Karpas-422 (cell line): ENCODE measurements around the gene FGD2. TPM values are rescaled to one million over a fixed set of nuclear protein-coding genes. Genes with fewer than 3 reads are reported as not detected.
"Not testable (repeated sequence)": the region's sequence is repeated elsewhere in the genome, so short reads cannot be mapped to it uniquely, and the experiment has no call there.

ENCODE experiments used
- DNase-seq: peaks from one replicate; pipeline ENCODE4 v3.0.0-alpha.2; 2015
- H2AFZ ChIP-seq: fragments of 200-600 bp; sonication (generic); 2 replicates; pipeline ENCODE4 v1.6.1; 2014; ENCODE audit warnings: antibody characterized with exemption, low read length, mixed read lengths
- H3K27ac ChIP-seq: fragments of 200-600 bp; sonication (generic); 2 replicates; pipeline ENCODE4 v1.5.1; 2014; ENCODE audit warnings: mild to moderate bottlenecking, low read length, moderate library complexity
- H3K27me3 ChIP-seq: fragments of 200-600 bp; sonication (generic); 2 replicates; pipeline ENCODE4 v1.6.1; 2014; ENCODE audit warnings: low read length, mixed read lengths
- H3K36me3 ChIP-seq: fragments of 200-600 bp; sonication (generic); 2 replicates; pipeline ENCODE4 v1.6.1; 2014; ENCODE audit warnings: low read length, mixed read lengths; ENCODE audit not compliant: insufficient read depth
- H3K4me1 ChIP-seq: fragments of 200-600 bp; sonication (generic); 2 replicates; pipeline ENCODE4 v1.6.1; 2014; ENCODE audit warnings: mild to moderate bottlenecking, low read length, mixed read lengths
- H3K4me2 ChIP-seq: fragments of 200-600 bp; sonication (generic); 2 replicates; pipeline ENCODE4 v1.6.1; 2014; ENCODE audit warnings: low read length, low read depth, mild to moderate bottlenecking; ENCODE audit not compliant: poor library complexity, severe bottlenecking
- H3K4me3 ChIP-seq: fragments of 200-600 bp; sonication (generic); 2 replicates; pipeline ENCODE4 v1.5.1; 2014; ENCODE audit warnings: mild to moderate bottlenecking, antibody characterized with exemption, low read length, mixed read lengths
- H3K79me2 ChIP-seq: fragments of 200-600 bp; sonication (generic); 2 replicates; pipeline ENCODE4 v1.6.1; 2014; ENCODE audit warnings: mild to moderate bottlenecking, low read length, mixed read lengths
- H3K9ac ChIP-seq: fragments of 200-600 bp; sonication (generic); 2 replicates; pipeline ENCODE4 v1.6.0; 2014; ENCODE audit warnings: low read length
- H3K9me2 ChIP-seq: fragments of 200-600 bp; sonication (generic), shearing (Covaris generic); replicated peaks from 2 replicates; pipeline ENCODE4 v1.6.0; 2014; ENCODE audit warnings: mild to moderate bottlenecking, low read length, moderate library complexity; ENCODE audit not compliant: insufficient read depth
- H3K9me3 ChIP-seq: fragments of 300-700, 200-600 bp; sonication (generic); 2 replicates; pipeline ENCODE4 v1.6.1; 2014; ENCODE audit warnings: low read length, mixed read lengths
- H4K20me1 ChIP-seq: fragments of 200-600 bp; sonication (generic); 2 replicates; pipeline ENCODE4 v1.6.1; 2014; ENCODE audit warnings: mild to moderate bottlenecking, antibody characterized with exemption, low read length, low read depth; ENCODE audit not compliant: insufficient read depth
- total RNA-seq: library from RNA; depleted of rRNA; stranded (reverse); fragments of >200 nt; shearing (Covaris generic); gene quantifications from 2 replicates; pipeline ENCODE4 v1.2.3, GENCODE V29; 2014; ENCODE audit warnings: low replicate concordance

The FGD2 gene
- total RNA-seq, 1 experiment from 2014 or later, result 37.1 TPM

DNA sequence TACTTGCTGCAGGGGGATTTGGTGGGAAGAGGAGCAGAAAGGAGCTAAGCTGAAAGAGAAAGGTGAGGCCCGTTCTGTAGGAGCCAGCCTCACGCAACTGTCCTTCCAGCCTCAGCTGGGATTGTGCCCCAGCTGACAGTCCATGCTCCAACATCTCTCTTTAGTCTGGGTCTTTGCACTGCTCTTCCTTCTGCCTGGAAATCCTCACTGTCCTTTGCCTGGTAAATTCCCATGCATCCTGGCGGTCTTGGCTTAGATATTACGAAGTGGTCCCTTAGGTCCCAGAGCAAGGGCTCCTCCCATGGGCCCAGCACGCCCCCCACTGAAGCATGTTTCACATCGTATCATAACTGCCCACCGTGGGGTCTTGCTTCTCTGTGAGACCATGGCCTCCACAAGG, 52.2 kb downstream of the FGD2 start:
- Histone ChIP-seq H3K4me2 (no peak overlapping the region), H3K4me1 (no peaks in the 10 kb centered on the region), H3K9me2 (no peaks in the 10 kb centered on the region), H3K4me3 (no peak overlapping the region), H3K36me3 (no peaks in the 10 kb centered on the region), H4K20me1 (no peaks in the 10 kb centered on the region), H3K27me3 (no peaks in the 10 kb centered on the region), H3K9me3 (no peaks in the 10 kb centered on the region), H3K9ac (no peak overlapping the region), H3K79me2 (no peaks in the 10 kb centered on the region), H2AFZ (no peak overlapping the region), H3K27ac (no peak overlapping the region)
- DNase-seq, result no peak

DNA sequence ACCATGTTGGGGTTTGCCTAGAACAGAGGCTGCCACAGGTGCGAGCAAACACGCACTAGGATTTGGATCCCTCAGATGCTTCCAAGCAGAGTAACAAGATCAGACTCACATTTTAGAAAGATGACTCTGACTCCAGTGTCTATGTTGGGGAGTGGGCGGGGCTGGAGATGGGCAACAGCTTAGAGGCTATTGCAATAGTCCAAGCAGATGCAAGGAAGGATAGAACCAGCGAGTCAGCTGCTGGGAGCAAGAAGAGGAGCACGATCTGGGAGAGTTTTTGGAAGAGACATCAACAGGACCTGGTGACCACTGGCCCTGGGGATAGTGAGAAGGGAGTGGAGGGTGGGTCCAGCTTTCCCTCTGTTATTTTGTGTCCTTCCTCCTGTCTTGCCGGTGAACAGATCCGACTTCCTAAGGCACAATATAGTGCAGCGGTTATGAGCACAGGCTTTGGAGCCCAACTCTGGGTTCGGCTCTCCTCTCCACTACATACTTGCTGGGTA, 52.7 kb downstream of the FGD2 start:
- Histone ChIP-seq H3K4me1 (no peaks in the 10 kb centered on the region), H3K9me3 (no peaks in the 10 kb centered on the region), H3K36me3 (no peaks in the 10 kb centered on the region), H3K4me3 (no peak overlapping the region), H3K27ac (no peak overlapping the region), H3K79me2 (no peaks in the 10 kb centered on the region), H3K4me2 (no peak overlapping the region), H3K27me3 (no peaks in the 10 kb centered on the region), H2AFZ (no peak overlapping the region), H4K20me1 (no peaks in the 10 kb centered on the region), H3K9me2 (no peaks in the 10 kb centered on the region), H3K9ac (no peak overlapping the region)
- DNase-seq, result no peak

GRCh38 chr6:37058984-37059343, 53.5 kb downstream of the FGD2 start:
- not testable (repeated sequence) for H3K9me2 ChIP-seq, H3K9ac ChIP-seq, H3K36me3 ChIP-seq, H3K4me2 ChIP-seq, H3K4me3 ChIP-seq, H3K4me1 ChIP-seq, H3K9me3 ChIP-seq, DNase-seq, H3K27ac ChIP-seq, H2AFZ ChIP-seq, H3K79me2 ChIP-seq, H3K27me3 ChIP-seq, H4K20me1 ChIP-seq

DNA sequence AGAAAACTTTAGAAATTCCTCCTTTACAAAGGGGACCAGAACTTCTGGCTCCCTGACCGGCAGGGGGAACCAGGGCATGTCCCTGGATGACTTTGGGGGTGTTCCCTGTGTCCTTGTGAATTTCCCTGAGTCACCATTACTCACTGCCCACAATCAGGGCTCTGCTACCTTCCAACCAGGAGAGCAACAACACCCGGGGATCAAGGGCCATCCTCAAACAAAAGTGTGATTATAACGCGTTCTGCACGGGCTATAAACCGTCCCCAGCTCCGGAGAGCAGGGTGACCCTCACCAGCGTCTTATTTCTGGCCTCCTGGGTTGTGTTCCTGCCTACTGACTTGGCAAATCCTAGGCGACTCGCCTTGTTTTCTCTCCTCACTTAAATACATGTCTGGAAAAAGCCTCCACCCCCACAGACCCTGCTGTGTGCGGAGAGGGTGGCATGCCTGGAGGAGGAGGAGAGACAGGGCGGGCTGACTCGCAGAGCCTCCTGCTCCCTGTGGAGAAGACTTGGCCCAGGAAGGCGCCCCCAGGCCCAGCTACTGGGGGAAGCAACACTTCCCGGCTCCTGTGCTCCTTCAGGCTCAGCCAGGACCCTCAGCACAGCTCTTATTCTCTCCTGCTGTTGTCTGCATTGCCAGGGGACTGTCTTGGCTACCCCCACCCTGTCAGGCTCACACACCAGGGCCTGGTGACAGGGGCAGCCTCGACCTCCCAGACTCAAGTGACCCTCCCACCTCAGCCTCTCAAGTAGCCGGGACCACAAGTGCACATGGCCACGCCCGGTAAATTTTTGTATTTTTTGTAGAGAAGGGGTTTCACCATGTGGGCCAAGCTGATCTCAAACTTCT, 54.1 kb downstream of the FGD2 start:
- Histone ChIP-seq H3K4me3 (no peak overlapping the region), H3K4me2 (no peak overlapping the region), H2AFZ (no peak overlapping the region), H3K79me2 (no peaks in the 10 kb centered on the region), H3K27ac (no peak overlapping the region), H3K9me3 (no peaks in the 10 kb centered on the region), H3K36me3 (no peaks in the 10 kb centered on the region), H3K27me3 (no peaks in the 10 kb centered on the region), H3K9ac (no peak overlapping the region), H4K20me1 (no peaks in the 10 kb centered on the region), H3K9me2 (no peaks in the 10 kb centered on the region), H3K4me1 (no peaks in the 10 kb centered on the region)
- DNase-seq, result no peak

DNA sequence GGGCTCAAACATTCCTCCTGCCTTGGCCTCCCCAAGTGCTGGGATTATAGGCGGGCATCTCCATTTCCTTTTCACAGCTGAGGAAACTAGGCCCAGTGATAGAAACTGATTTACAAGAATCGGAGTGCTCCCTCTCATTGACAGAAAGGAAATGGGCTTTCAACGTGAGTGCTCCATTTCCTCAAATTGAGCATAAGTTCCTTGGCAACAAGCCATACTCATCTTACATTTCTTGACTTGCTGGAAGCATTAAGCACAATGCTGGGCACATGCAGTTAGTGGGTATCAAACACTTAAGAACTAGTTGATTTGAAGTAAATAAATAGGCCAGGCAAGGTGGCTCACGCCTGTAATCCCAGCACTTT, 54.7 kb downstream of the FGD2 start:
- no peak overlapping the region for H3K4me2 ChIP-seq
- no peak overlapping the region for H3K9ac ChIP-seq
- H3K79me2 ChIP-seq, result no peaks in the 10 kb centered on the region
- no peak overlapping the region for H3K4me3 ChIP-seq
- H3K9me3 ChIP-seq, result no peaks in the 10 kb centered on the region
- H3K27me3 ChIP-seq, result no peaks in the 10 kb centered on the region
- H3K9me2 ChIP-seq, result no peaks in the 10 kb centered on the region
- H3K36me3 ChIP-seq, result no peaks in the 10 kb centered on the region
- H4K20me1 ChIP-seq, result no peaks in the 10 kb centered on the region
- H2AFZ ChIP-seq, result no peak overlapping the region
- H3K27ac ChIP-seq, result no peak overlapping the region
- no peaks in the 10 kb centered on the region for H3K4me1 ChIP-seq
- no peak for DNase-seq

DNA sequence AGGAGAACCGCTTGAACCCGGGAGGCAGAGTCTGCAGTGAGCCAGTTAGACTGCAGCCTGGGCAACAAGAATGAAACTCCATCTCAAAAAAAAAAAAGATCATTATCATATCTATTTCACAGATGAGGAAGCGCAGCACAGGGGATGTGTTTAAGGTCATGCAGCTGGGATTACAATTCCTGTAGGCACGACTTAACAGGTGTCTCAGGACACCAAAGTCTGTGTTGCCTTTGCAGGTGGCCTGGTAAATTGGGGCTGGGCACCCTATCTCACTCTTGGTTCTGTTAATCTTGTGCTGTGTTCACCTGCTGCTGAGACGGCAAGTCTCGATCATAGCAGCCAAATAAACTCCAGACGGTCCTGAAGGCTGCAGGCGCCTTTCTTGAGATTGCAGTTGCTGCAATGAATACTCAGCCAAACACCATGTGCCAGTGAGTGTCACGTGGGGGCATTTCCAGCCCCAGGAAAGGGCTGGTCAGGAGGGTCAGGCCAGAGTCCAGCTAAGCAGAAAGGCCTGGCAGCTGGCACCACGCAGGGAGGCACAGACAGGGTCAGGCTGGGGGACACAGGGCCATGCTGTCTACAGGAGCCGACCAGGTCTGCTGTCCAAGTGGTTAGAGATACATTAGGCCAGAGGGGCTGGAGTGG, 55.8 kb downstream of the FGD2 start:
- Histone ChIP-seq H3K9ac (no peak overlapping the region), H3K4me3 (no peak overlapping the region), H3K79me2 (no peaks in the 10 kb centered on the region), H3K36me3 (no peaks in the 10 kb centered on the region), H2AFZ (no peak overlapping the region), H3K9me3 (no peaks in the 10 kb centered on the region), H3K4me2 (no peak overlapping the region), H3K4me1 (no peaks in the 10 kb centered on the region), H3K9me2 (no peaks in the 10 kb centered on the region), H3K27ac (no peak overlapping the region), H4K20me1 (no peaks in the 10 kb centered on the region), H3K27me3 (no peaks in the 10 kb centered on the region)
- DNase-seq, result no peak

DNA sequence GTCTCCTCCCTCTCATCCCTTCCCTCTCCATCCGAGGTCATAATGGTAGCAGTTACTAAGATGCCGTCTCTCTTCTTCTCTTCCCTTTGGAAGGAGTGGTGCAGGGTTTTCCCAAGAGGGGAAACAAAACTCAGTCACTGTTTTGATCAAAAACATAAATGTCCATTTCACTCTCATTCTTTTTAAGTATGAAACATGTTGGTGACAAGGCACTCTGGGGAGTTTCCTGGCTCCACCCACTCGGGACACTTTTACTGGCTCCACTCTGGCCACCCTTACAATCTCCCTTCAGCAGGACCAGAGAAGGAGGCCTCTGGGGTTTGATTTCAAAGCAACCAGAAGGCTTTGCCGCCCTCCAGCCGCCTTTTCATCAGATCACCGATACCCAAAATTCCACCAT, 57.0 kb downstream of the FGD2 start:
- H3K9me3 ChIP-seq, result no peaks in the 10 kb centered on the region
- no peaks in the 10 kb centered on the region for H4K20me1 ChIP-seq
- H3K9me2 ChIP-seq, result no peaks in the 10 kb centered on the region
- H3K4me2 ChIP-seq, result no peak overlapping the region
- H3K9ac ChIP-seq, result no peak overlapping the region
- no peaks in the 10 kb centered on the region for H3K79me2 ChIP-seq
- no peak overlapping the region for H3K27ac ChIP-seq
- H3K4me1 ChIP-seq, result no peaks in the 10 kb centered on the region
- H3K4me3 ChIP-seq, result no peak overlapping the region
- H3K27me3 ChIP-seq, result no peaks in the 10 kb centered on the region
- DNase-seq, result no peak
- no peak overlapping the region for H2AFZ ChIP-seq
- H3K36me3 ChIP-seq, result no peaks in the 10 kb centered on the region

GRCh38 chr6:37068356-37069270, 63.2 kb downstream of the FGD2 start:
- DNase-seq, result no peak

More at GRCh38 chr6:37068356-37069270, 63.2 kb downstream of the FGD2 start:
- Histone ChIP-seq H3K4me3 (no peak overlapping the region), H3K9me3 (no peaks in the 10 kb centered on the region; the same call in 1 of the 2 replicates), H3K27ac (no peak overlapping the region), H3K4me1 (no peaks in the 10 kb centered on the region), H3K79me2 (no peaks in the 10 kb centered on the region), H3K36me3 (no peaks in the 10 kb centered on the region), H3K27me3 (no peaks in the 10 kb centered on the region), H4K20me1 (no peaks in the 10 kb centered on the region), H3K4me2 (no peak overlapping the region), H3K9ac (no peak overlapping the region), H2AFZ (no peak overlapping the region), H3K9me2 (no peaks in the 10 kb centered on the region)
